Brain microvascular endothelial cell (primary cell): Measurements from ENCODE around the gene AHCTF1.
"Not testable (repeated sequence)": the region's sequence is repeated elsewhere in the genome, so short reads cannot be mapped to it uniquely, and the experiment has no call there.

Experiments used
- DNase-seq: peaks from one replicate; pipeline ENCODE4 v3.0.0-alpha.2; 2020
- H3K27ac ChIP-seq: fragments of 250-450 bp; sonication (Bioruptor Pico); 2 replicates; pipeline ENCODE4 v1.5.1; 2020; ENCODE audit warnings: mild to moderate bottlenecking, moderate library complexity
- H3K27me3 ChIP-seq: fragments of 250-450 bp; sonication (Bioruptor Pico); replicated peaks from 2 replicates; pipeline ENCODE4 v1.5.1; 2020; ENCODE audit warnings: mild to moderate bottlenecking
- H3K36me3 ChIP-seq: fragments of 250-450 bp; sonication (Bioruptor Pico); replicated peaks from 2 replicates; pipeline ENCODE4 v1.5.1; 2020; ENCODE audit warnings: mild to moderate bottlenecking
- H3K4me3 ChIP-seq: 2 replicates; pipeline ENCODE4 v1.5.1; 2011; ENCODE audit warnings: low read depth, mild to moderate bottlenecking, control low read depth, low read length, moderate library complexity
- CTCF ChIP-seq: IDR thresholded peaks from 2 replicates; pipeline ENCODE4 v1.5.1; 2011; ENCODE audit warnings: low read depth, mild to moderate bottlenecking, moderate library complexity, low read length, control low read depth, inconsistent platforms; ENCODE audit errors: missing control alignments
- in situ Hi-C: cut with HindIII; loops from 2 replicates; pipeline ENCODE4 v1.10.0; 2017; ENCODE audit warnings: low sequenced_read_pairs, low pct_ligation_motif_present

Gene AHCTF1

GRCh38 chr1:246925997-246926626 is 5.6 kb downstream of the AHCTF1 start:
- no peak for TF ChIP-seq CTCF

GRCh38 chr1:246923900-246924299 is 7.8 kb downstream of the AHCTF1 start:
- no peak for DNase-seq
- no peak for TF ChIP-seq CTCF
- Histone ChIP-seq H3K27me3 (no peaks in the 10 kb centered on the region), H3K4me3 (no peak overlapping the region), H3K36me3 (peaks cover 4% of the 10 kb centered on the region), H3K27ac (no peak overlapping the region)
- in situ Hi-C loops: no loop called here

More at GRCh38 chr1:246925997-246926626, 5.6 kb downstream of the AHCTF1 start:
- no peak for DNase-seq
- no peaks in the 10 kb centered on the region for H3K27me3 ChIP-seq
- no peak overlapping the region for H3K4me3 ChIP-seq
- no peak overlapping the region for H3K27ac ChIP-seq
- H3K36me3 ChIP-seq: peaks cover 3% of the 10 kb centered on the region
- in situ Hi-C loops: no loop called here

- no peak overlapping the region for H3K4me3 ChIP-seq
- DNase-seq: no peak
- H3K27ac ChIP-seq: no peak overlapping the region
- no peaks in the 10 kb centered on the region for H3K27me3 ChIP-seq
- in situ Hi-C loops: no loop called here
- TF ChIP-seq CTCF: no peak
- peaks cover 4% of the 10 kb centered on the region for H3K36me3 ChIP-seq
Measured at GRCh38 chr1:246923482-246923881, 8.3 kb downstream of the AHCTF1 start.

- peaks cover 5% of the 10 kb centered on the region for H3K36me3 ChIP-seq
- no peak overlapping the region for H3K27ac ChIP-seq
- TF ChIP-seq CTCF: no peak
Measured at GRCh38 chr1:246921481-246921880, 10.3 kb downstream of the AHCTF1 start.

GRCh38 chr1:246919902-246920301 is 11.8 kb downstream of the AHCTF1 start:
- Histone ChIP-seq H3K36me3 (peaks cover 6% of the 10 kb centered on the region), H3K4me3 (no peak overlapping the region), H3K27ac (no peak overlapping the region), H3K27me3 (no peaks in the 10 kb centered on the region)
- in situ Hi-C loops: no loop called here
- no peak for TF ChIP-seq CTCF
- DNase-seq: no peak

More at GRCh38 chr1:246921481-246921880, 10.3 kb downstream of the AHCTF1 start:
- H3K4me3 ChIP-seq: no peak overlapping the region
- no peaks in the 10 kb centered on the region for H3K27me3 ChIP-seq
- in situ Hi-C loops: no loop called here
- DNase-seq: no peak

GRCh38 chr1:246916026-246916923 is 15.5 kb downstream of the AHCTF1 start:
- H3K4me3 ChIP-seq, in situ Hi-C loops, H3K27me3 ChIP-seq, H3K27ac ChIP-seq, DNase-seq: not testable (repeated sequence)
- peaks cover 16% of the 10 kb centered on the region for H3K36me3 ChIP-seq
